Right ventricle myocardium inferior (tissue), 1 donor: Measurements from ENCODE around the gene RAP1GAP. TPM values are rescaled to one million over a fixed set of nuclear protein-coding genes. Genes with fewer than 3 reads are reported as not detected.

ENCODE experiments used
- ATAC-seq: fragments of 200-7000 bp; cut with Tn5 transposase; one replicate; pipeline ENCODE4 v1.9.1; 2020; ENCODE audit warnings: mild to moderate bottlenecking, moderate library complexity
- DNase-seq: peaks from one replicate; pipeline ENCODE4 v3.0.0; 2021; ENCODE audit errors: missing footprints
- intact Hi-C: fragments of 100-400 bp; cut with DNase I; formaldehyde crosslinking; loops from one replicate; pipeline ENCODE4 v1.11.0; 2022
- total RNA-seq: library from RNA; stranded (reverse); fragmentation: NEBNext Ultra II Directional; extraction: Animal tissue kit (Norgen Biotek cat#: 25700); gene quantifications from one replicate; pipeline ENCODE4 v1.2.1, GENCODE V29; 2021
- donor health status: DM: no; HTN: yes; CAD: no; lungs with severe emphysema.

Gene RAP1GAP
- total RNA-seq, 1 donor from 2014 or later, result 4.5 TPM

DNA sequence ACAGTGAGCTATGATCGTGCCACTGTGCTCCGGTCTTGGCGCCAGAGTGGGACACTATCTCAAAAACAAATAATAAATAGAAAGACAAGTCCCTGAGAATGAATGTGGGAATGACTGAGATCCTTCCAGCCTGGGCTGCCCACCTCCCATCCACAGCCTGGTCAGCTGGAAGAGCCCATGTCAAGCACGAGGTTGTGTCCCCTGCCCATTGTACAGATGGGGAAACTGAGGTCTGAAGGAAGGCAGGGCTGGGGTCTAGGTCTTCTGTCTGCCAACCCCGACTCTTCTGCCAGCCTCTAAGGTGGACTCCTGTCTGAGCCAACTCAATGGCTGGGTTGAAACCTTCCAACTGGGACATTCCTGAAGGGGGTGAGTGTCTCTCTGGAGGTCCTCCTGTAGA is 79.5 kb downstream of the RAP1GAP start:
- intact Hi-C loops, result no loop called here
- ATAC-seq (no peak), DNase-seq (no peak)

DNA sequence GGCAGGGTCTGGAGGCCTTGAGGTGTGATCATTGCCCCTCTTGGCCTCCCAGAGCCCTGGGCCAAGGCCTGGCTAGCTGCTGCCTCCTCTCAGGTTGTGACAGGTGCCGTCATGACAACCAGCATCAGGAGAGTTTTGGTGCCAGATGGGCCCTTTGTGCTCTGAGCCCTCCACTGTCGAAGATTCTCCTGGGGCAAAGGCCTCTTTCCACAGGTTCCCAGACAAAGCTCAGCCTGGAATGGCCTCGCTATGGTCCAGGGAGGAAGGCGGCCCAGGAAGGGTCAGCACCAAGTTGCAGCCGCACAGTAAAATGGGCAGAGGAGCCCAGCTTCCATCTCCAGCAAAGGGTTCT is 81.6 kb downstream of the RAP1GAP start:
- intact Hi-C loops, result no loop called here
- ATAC-seq (no peak), DNase-seq (no peak)

DNA sequence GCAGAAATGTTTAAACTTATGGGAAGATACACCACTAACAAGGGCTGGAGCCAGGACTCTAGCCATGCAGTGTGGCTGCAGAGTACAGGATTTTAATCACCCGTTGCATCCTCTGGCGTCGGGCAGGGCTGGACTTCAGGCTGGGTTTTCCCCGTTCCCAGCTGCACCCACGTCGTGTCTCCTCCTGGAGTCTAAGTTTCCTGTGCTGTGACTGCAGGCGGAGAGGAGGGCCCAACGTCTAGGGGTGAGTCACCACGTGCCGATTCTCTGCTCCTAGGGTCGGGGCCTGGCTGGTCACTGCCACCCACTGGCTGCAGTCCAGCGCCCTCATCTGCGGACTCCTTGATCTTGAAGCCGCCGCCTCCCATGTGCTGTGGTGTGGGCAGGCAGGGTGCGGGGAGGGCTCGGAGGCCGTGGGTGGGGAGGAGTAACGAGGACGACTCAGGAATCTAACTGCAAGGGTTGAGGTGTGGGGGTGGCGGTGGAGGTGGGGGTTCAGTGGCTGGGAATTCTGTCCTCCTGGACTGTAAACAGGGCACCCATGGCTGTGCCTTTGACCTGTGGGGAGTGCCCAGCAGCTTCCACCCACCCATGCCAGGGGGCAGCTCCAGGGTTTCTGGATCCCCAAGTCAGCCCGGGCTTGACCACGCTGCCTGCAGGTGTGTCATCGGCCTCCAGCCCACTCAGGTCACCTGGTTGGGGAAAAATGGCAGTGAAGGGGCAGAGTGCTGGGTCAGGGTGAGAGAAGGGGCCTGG is 82.1 kb downstream of the RAP1GAP start:
- no peak for DNase-seq
- intact Hi-C loops, result no loop called here
- peak; percentile 15 for ATAC-seq

DNA sequence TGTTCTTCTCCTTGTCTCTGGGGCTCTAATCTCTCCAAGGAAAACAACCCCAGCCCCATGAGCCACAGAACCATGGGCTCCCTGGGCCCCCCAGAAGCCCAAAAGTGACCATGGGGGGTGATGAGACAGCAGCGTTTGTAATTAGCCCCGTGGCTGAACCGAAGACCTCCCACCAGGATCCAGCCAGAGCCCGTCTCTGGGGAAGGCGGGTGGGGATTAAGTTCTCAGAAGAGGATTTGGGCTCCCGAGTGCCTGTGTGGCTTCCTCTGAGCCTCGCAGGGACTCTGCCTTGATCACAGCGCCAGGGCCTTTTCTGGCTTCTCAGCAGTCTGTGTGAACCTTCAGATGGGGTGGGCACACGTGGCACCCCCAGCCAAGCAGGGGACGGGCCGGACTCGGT is 82.9 kb downstream of the RAP1GAP start:
- DNase-seq (peak; percentile 22), ATAC-seq (no peak)
- intact Hi-C loops, result no loop called here

DNA sequence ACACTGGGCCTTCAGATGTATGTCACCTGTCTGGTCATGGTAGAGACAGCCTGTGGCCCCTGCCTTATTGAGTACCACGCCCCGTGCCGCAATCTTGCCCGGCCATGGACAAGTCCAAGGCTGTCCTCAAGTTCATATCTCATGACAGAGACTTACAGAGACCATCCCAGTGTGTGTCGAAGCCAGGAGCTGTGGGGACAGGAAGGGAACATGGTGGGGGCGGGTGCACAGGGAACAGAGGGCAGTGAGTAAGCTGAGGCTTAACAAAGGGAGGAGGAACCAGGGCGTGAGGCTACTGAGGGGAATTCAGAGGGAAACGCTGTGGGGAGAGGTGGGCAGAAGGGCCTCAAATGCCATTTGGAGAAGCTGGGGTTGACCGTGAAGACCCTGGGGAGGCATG is 84.1 kb downstream of the RAP1GAP start:
- peak; percentile 34 for DNase-seq
- no peak for ATAC-seq
- intact Hi-C loops, result no loop called here

DNA sequence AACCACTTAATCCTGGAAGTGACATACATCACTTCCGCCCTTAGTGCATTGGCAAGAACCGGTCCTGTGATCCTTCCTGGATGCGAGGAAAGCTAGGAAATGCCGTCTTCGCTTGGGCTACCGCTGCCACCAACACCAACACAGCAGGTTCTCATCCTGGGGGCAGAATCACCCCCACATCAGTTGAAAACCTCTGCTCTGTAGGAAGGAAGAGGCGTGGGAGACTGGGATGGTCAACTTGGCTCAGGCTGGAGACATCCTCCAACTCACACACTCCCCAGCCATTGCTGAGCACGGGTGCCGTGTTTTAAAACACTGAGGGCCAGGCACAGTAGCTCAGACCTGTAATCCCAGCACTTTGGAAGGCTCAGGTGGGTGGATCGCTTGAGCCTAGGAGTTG is 85.1 kb downstream of the RAP1GAP start:
- intact Hi-C loops, result no loop called here
- no peak for ATAC-seq
- peak; percentile 32 for DNase-seq

DNA sequence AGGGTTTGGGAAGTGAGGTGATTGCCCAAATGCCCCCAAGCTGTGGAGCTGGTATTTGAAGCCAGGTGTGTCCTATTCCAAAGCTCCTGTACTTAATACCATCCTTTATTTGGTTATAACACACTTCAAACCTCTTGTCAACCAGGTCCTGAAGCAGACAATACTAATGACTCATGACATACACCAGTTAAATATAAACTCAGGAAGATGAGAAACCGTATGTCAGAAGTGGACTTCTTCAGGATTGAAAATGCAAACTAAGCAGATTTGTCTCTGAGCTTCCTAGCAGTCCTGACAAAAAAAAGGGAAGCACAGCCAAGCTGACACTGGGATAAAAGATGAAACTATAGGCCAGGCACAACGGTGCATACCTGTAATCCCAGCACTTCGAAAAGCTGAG is 89.4 kb downstream of the RAP1GAP start:
- no peak for ATAC-seq
- intact Hi-C loops, result loop anchor here (10.0 kb wide), 1 partner anchor 345 kb away; no protein-coding TSS in a partner anchor
- peak; percentile 9 for DNase-seq

DNA sequence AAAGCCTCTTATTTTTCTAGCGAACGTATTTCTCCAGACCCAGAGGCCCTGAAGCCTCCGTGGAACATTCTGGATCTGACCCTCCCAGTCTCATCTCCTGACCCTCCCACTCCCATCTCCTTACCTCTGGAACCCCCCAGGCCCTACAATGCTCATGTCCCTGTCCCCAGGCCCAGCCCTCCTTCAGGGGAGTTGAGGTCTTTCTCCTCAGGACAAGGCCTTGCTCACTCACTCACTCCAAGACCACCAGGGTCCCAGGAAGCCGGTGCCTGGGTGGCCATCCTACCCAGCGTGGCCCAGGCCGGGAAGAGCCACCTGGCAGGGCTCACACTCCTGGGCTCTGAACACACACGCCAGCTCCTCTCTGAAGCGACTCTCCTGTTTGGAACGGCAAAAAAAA is 91.2 kb downstream of the RAP1GAP start:
- intact Hi-C loops, result loop anchor here (10.0 kb wide), 1 partner anchor 343 kb away; no protein-coding TSS in a partner anchor
- DNase-seq (peak; percentile 37), ATAC-seq (no peak)

DNA sequence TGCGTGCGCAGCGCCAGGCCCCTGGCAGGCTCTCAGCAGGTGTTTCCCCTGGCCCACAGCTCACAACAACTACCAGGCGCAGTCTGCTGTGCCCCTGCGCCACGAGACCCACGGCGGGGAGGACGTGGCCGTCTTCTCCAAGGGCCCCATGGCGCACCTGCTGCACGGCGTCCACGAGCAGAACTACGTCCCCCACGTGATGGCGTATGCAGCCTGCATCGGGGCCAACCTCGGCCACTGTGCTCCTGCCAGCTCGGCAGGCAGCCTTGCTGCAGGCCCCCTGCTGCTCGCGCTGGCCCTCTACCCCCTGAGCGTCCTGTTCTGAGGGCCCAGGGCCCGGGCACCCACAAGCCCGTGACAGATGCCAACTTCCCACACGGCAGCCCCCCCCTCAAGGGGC is 91.8 kb downstream of the RAP1GAP start:
- DNase-seq (peak; percentile 50), ATAC-seq (no peak)
- intact Hi-C loops, result loop anchor here (10.0 kb wide), 1 partner anchor 343 kb away; no protein-coding TSS in a partner anchor

DNA sequence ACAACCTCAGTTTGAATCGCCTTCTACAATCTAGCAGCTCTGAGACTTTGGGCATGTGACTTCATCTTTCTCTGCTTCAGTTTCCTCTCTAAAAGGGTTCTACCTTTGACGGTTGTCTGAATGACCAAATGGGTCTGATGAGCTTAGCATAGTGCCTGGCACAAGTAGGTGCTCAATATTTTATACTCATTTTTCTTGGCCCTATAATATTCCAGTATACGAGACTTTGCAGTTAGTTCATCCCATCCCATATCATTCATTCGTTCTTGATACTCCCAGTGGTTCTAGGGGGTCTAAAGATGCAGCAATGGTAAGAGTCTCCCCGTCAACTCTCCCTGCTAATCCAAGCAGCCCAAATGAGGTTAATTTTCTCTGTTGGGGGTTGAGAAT is 92.4 kb downstream of the RAP1GAP start:
- no peak for ATAC-seq
- intact Hi-C loops, result loop anchor here (10.0 kb wide), 1 partner anchor 342 kb away; no protein-coding TSS in a partner anchor
- DNase-seq, result no peak

DNA sequence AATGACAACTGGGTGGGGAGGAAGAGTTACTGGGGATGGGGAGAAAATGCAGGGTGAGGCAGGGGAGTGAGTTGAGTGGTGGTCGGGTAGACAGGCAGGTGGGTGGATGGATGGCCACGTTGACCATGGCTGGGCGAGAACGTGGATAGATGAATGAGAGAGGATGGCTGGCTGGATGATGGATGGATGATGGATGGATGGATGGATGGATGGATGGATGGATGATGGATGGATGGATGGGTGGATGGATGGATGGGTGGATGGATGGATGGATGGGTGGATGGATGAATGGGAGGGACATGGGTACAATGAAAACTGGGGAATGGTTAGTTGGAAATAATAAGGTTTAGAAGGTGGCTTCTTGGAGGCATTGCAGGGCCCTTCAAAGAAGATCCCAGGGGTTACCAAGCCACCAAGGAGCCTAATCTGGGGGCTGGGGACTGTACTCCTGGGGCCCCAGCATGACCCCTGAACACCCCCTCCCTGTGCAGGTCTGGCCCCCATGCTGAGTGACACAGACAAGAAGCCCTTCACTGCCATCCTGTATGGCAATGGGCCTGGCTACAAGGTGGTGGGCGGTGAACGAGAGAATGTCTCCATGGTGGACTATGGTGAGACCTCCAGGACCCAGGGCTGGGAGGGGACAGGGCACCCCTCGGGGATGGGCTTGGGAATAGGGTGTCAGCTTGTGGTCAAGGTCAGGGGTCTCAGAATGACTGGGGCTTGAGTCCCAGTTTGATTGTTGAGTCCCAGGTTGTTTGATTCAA is 92.9 kb downstream of the RAP1GAP start:
- ATAC-seq, result no peak

DNA sequence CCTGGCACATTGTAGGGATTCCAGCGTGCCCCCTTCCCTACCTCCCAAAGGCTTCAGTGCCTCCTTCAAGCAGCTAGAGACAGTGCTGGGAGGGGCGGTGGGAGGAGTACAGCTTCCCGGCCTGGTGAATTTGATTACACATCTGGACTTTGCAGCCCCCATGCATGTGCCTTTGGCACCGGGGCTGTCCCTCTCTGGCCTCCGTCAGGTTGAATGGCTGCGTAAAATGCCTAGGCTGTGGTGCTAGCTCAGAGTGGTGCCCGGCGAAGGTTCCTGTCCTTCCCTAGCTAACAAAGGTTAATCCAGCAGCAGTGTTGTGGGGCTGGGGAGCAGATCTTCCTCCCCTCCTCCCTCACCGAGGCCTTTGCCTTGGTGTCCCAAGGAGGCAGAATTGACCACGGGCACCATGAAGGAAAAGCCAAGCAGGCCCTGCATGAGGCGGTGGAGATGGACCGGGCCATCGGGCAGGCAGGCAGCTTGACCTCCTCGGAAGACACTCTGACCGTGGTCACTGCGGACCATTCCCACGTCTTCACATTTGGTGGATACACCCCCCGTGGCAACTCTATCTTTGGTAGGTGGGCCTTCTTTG is 93.7 kb downstream of the RAP1GAP start:
- ATAC-seq (no peak), DNase-seq (no peak)
- intact Hi-C loops, result loop anchor here (2.0 to 10.0 kb wide), 3 partner anchors 37 to 341 kb away; no protein-coding TSS in a partner anchor

More for the DNA sequence above, 92.9 kb downstream of the RAP1GAP start:
- intact Hi-C loops, result loop anchor here (10.0 kb wide), 1 partner anchor 341 kb away; no protein-coding TSS in a partner anchor
- no peak for DNase-seq

DNA sequence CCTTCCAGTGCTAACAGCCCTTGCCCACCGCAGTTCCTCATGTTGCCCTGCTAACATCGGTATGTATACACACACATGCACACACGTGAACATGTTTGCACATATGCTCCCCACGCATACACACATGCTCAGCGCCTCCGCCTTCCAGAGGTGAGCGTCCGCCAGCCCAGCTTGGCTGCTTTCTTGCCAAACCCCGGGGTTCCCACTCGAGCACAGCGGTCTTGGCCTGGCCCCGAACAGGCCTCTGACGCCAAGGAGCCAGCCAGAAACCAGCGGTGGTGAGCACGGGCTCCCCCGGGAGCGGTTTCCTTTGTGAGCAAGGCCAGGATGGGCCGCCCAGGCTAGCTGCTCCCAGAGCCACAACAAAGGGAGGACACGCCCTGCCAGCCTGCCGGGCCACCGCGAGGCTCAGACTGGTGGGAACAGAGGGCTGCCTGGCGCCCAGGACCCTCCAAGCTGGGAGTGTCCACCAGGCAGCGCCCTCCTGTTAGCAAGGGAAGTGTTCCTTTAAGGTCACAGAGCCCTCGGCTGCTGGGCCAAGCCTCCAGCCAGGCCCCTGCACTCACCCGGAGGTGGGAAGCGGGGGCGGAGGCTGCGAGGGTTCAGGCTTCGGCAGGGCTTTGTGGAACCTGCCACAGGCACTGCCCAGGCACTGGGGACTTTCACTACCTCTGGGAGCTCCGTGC is 94.5 kb downstream of the RAP1GAP start:
- intact Hi-C loops, result loop anchor here (1.0 to 10.0 kb wide), 5 partner anchors 36 to 340 kb away; partner anchors contain the start of gene ALPL
- peak; percentile 86 for DNase-seq
- ATAC-seq, result peak; percentile 68

DNA sequence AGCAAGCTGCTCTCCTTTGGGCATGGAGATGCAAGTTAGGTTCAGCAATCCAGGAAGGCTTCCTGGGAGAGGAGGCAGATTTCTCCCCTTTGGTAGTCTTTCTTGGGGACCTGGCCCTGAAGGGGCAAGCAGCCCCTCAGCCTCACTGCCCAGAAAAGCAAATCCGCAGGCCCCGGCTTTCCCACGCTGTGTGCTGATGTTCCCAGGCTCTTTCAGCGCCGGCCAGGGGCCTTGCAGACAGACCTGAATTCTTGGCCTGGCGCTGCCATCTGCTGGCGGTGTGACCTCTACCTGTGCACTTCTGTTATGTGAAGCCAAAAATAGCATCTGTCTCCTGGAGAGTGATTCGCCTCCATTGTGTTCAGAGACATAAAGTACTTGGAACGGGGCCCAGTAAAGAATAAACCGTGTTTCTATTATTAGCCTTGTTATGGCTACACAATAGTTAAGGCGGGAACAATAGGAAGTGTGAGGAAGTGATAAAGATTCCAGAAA is 95.1 kb downstream of the RAP1GAP start:
- peak; percentile 92 for ATAC-seq
- peak; percentile 92 for DNase-seq
- intact Hi-C loops, result loop anchor here (1.0 to 10.0 kb wide), 5 partner anchors 35 to 339 kb away; partner anchors contain the start of gene ALPL

DNA sequence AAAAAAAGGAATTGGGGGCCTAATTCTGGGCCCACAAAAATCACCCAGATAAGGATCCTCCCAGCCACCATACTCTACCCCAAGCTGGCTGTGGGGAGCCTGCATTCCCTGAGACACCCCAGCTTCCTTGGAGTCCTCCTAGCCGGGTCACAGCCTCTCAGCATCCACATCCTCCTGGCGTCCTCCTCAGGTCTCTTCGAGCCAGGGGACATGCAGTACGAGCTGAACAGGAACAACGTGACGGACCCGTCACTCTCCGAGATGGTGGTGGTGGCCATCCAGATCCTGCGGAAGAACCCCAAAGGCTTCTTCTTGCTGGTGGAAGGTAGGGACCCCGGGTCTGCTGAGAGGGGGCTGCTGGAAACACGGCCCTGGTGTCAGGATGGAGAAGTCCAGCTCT is 95.7 kb downstream of the RAP1GAP start:
- no peak for DNase-seq
- no peak for ATAC-seq
- intact Hi-C loops, result loop anchor here (10.0 kb wide), 1 partner anchor 339 kb away; no protein-coding TSS in a partner anchor

DNA sequence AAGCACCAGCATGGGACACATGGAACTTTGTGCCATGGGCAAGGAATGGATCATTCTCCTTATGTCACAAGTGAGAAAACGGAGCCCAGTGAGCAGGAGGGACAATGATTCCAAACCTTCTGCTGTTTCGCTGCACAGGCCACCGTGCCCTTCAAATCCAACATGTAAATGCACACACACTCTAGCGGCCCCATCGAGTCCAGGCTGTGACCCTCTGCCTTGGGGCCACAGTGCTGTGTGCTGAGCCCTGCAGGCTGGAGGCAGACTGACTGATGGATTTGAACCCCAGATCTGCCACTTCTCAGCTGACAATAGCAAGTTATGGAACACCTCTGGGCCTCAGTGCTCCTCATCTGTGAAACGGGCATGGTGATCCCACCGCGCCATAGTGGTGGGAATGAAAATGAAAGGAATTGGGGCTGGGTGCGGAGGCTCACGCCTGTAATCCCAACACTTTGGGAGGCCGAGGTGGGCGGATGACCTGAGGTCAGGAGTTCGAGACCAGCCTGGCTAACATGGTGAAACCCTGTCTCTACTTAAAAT is 96.4 kb downstream of the RAP1GAP start:
- no peak for ATAC-seq

DNA sequence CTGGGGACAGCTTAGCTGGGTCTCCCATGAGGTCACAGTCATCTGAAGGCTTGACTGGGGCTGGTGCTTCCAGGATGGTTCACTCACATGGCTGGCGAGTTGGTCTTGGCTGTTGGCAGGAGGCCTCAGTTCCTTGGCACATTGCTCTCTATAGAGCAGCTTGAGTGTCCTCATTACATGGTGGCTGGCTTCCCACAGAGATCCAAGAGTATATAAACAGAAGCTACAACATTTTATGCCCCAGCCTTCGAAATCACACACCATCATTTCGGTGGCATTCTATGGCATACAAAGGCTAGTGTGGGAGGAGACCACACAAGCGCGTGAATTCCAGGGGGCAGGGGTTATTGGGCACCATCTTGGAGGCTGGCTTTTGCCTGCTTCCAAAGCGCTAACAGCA is 96.9 kb downstream of the RAP1GAP start:
- intact Hi-C loops, result loop anchor here (10.0 kb wide), 1 partner anchor 337 kb away; no protein-coding TSS in a partner anchor
- DNase-seq, result no peak
- no peak for ATAC-seq

More for the DNA sequence above, 96.4 kb downstream of the RAP1GAP start:
- no peak for DNase-seq
- intact Hi-C loops, result loop anchor here (10.0 kb wide), 1 partner anchor 338 kb away; no protein-coding TSS in a partner anchor

DNA sequence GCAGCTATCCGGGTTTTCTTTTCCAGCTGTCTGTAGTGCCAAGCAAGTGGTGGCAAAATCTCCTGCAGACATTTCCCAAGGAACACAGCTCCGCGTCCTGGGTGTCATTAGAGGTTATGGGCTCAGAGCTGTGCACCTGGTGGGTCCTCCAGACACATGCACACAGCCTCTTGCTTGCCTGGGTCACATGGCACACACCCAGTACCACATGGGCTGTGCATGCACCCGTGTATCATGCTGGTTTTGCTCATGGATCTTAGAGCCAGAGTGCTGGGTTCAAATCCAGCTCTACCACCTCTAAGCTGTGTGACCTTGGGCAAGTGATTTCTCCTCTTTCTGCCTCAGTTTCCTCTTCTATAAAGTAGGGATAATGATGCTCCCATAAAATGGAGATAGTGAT is 98.3 kb downstream of the RAP1GAP start:
- DNase-seq, result no peak
- intact Hi-C loops, result loop anchor here (10.0 kb wide), 1 partner anchor 336 kb away; no protein-coding TSS in a partner anchor
- ATAC-seq, result no peak
